ENCODE measurements around the gene EMCN. TPM values are rescaled to one million over a fixed set of nuclear protein-coding genes. Genes with fewer than 3 reads are reported as not detected.

The EMCN gene
- total RNA-seq, 4 donors from 2014 or later = 33.3 to 84.1 (median 54.3) TPM

GRCh38 chr4:100486496-100486895 is 31.3 kb downstream of the EMCN start:
- Histone ChIP-seq H3K27ac (no peak overlapping the region), H3K27me3 (no peaks in the 10 kb centered on the region), H3K4me1 (no peaks in the 10 kb centered on the region), H3K9me3 (no peaks in the 10 kb centered on the region), H3K4me3 (no peak overlapping the region), H3K36me3 (no peaks in the 10 kb centered on the region)
- DNase-seq = no peak
- TF ChIP-seq POLR2A (IDR thresholded peaks at IDR 0.05) = no peak
- no peak for TF ChIP-seq CTCF (IDR thresholded peaks at IDR 0.05)
- intact Hi-C loops (cut with DNase I; ENCODE audit: low total_unique reads) = no loop called here

- TF ChIP-seq CTCF (IDR thresholded peaks at IDR 0.05) (no peak), POLR2A (IDR thresholded peaks at IDR 0.05) (no peak)
Observed at GRCh38 chr4:100483796-100484195, 34.0 kb downstream of the EMCN start.

GRCh38 chr4:100479971-100480370 is 37.9 kb downstream of the EMCN start:
- no peaks in the 10 kb centered on the region for H3K4me1 ChIP-seq
- no peaks in the 10 kb centered on the region for H3K36me3 ChIP-seq
- intact Hi-C loops (cut with DNase I; ENCODE audit: low total_unique reads) = no loop called here
- H3K9me3 ChIP-seq = no peaks in the 10 kb centered on the region
- no peaks in the 10 kb centered on the region for H3K27me3 ChIP-seq
- no peak overlapping the region for H3K27ac ChIP-seq
- no peak for DNase-seq
- H3K4me3 ChIP-seq = no peak overlapping the region
- TF ChIP-seq POLR2A (IDR thresholded peaks at IDR 0.05) (no peak), CTCF (IDR thresholded peaks at IDR 0.05) (no peak)

More at GRCh38 chr4:100483796-100484195, 34.0 kb downstream of the EMCN start:
- no peak overlapping the region for H3K4me3 ChIP-seq
- H3K36me3 ChIP-seq = no peaks in the 10 kb centered on the region
- H3K9me3 ChIP-seq = no peaks in the 10 kb centered on the region
- no peaks in the 10 kb centered on the region for H3K27me3 ChIP-seq
- intact Hi-C loops (cut with DNase I; ENCODE audit: low total_unique reads) = no loop called here
- H3K4me1 ChIP-seq = no peaks in the 10 kb centered on the region
- no peak overlapping the region for H3K27ac ChIP-seq
- no peak for DNase-seq

DNA sequence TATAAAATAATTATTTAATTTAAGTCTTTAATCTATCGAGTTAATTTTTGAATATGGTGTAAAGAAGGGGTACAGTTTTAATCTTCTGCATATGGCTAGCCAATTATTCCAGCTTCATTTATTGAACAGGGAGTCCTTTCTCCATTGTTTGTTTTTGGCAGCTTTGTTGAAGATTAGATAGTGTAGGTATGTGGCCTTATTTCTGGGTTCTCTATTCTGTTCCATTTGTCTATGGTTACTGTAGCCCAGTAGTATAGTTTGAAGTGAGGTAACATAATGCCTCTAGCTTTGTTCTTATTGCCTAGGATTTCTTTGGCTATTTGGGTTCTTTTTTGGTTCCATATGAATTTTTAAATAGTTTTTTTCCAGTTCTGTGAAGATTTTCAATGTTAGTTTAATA is 48.3 kb downstream of the EMCN start:
- DNase-seq = no peak
- no peak overlapping the region for H3K4me3 ChIP-seq
- no peak overlapping the region for H3K27ac ChIP-seq
- H3K4me1 ChIP-seq = no peaks in the 10 kb centered on the region
- no peaks in the 10 kb centered on the region for H3K9me3 ChIP-seq
- intact Hi-C loops (cut with DNase I; ENCODE audit: low total_unique reads) = no loop called here
- TF ChIP-seq CTCF (IDR thresholded peaks at IDR 0.05) (no peak), POLR2A (IDR thresholded peaks at IDR 0.05) (no peak)
- no peaks in the 10 kb centered on the region for H3K36me3 ChIP-seq
- H3K27me3 ChIP-seq = no peaks in the 10 kb centered on the region

DNA sequence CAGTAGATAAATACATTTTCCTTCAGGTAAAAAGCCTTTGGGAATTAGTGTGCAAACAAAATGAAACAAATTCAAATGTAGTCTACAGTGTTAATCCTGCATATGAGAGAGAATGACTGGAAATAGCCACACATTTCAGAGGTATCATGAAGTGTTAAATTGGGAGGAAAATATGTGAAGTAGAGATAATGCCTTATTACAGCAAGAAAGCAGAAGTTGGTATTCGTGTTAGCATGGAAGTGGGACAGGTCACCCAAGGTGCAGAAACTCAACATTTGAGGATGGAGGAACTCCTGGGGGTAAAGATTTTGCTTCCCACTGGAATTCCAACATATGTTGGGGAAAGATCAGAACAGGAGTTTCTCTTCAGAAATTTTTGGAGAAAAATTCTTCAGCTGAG is 51.3 kb downstream of the EMCN start:
- Histone ChIP-seq H3K4me3 (no peak overlapping the region), H3K4me1 (no peaks in the 10 kb centered on the region), H3K36me3 (no peaks in the 10 kb centered on the region), H3K9me3 (no peaks in the 10 kb centered on the region), H3K27me3 (no peaks in the 10 kb centered on the region), H3K27ac (no peak overlapping the region)
- intact Hi-C loops (cut with DNase I; ENCODE audit: low total_unique reads) = no loop called here
- TF ChIP-seq CTCF (IDR thresholded peaks at IDR 0.05) (no peak), POLR2A (IDR thresholded peaks at IDR 0.05) (no peak)
- DNase-seq = no peak

Measured in uterus (tissue), 4 donors.